ENCODE results near the gene SIL1. TPM values are rescaled to one million over a fixed set of nuclear protein-coding genes. Genes with fewer than 3 reads are reported as not detected.

Gene SIL1
- total and polyA plus RNA-seq, 2 donors (not counting 3 experiments of a cell fraction or from before 2014, with no cell fraction given) = 47.6 to 67.2 TPM

DNA sequence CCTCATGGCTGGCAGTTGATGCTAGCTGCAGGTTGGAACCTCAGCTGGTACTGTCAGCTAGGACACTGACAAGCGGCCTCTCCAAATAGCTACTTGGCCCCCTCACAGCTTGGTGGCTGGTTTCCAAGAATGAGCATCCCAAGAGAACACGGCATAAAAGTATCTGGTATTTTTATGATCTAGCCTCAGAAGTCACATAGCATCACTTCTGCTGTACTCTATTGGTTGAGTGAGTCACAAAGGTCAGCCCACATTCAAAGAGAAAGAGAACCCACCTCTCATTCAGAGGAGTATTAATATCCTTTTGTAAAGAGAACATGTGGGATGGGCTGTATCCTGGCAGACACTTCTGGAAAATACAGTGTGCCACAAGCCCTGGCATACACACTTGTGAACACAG, 6.0 kb upstream of the SIL1 start:
- no peak for TF ChIP-seq POLR2AphosphoS5 (IDR thresholded peaks at IDR 0.05; ENCODE audit: insufficient read depth, low read depth, low read length)
- no peak for TF ChIP-seq GATA2 (IDR thresholded peaks at IDR 0.05; ENCODE audit: insufficient read depth, insufficient read length, low read depth, low read length)
- TF ChIP-seq, protein P1, sequence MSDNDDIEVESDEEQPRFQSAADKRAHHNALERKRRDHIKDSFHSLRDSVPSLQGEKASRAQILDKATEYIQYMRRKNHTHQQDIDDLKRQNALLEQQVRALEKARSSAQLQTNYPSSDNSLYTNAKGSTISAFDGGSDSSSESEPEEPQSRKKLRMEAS (IDR thresholded peaks at IDR 0.05; ENCODE audit: insufficient read depth, insufficient read length) = no peak
- TF ChIP-seq EZH2 (IDR thresholded peaks at IDR 0.05; ENCODE audit: borderline replicate concordance, low read depth, low read length, severe bottlenecking) = no peak
- TF ChIP-seq JUN (IDR thresholded peaks at IDR 0.05; ENCODE audit: borderline replicate concordance, insufficient read depth, insufficient read length, low read depth) = no peak
- TF ChIP-seq MYC (IDR thresholded peaks at IDR 0.05; ENCODE audit: low read depth, low read length) = no peak
- no peak for TF ChIP-seq POLR2A (IDR thresholded peaks at IDR 0.05; ENCODE audit: low read depth, low read length)
- TF ChIP-seq FOS (IDR thresholded peaks at IDR 0.05; ENCODE audit: borderline replicate concordance, insufficient read depth, low read length) = no peak
- TF ChIP-seq, protein P2, sequence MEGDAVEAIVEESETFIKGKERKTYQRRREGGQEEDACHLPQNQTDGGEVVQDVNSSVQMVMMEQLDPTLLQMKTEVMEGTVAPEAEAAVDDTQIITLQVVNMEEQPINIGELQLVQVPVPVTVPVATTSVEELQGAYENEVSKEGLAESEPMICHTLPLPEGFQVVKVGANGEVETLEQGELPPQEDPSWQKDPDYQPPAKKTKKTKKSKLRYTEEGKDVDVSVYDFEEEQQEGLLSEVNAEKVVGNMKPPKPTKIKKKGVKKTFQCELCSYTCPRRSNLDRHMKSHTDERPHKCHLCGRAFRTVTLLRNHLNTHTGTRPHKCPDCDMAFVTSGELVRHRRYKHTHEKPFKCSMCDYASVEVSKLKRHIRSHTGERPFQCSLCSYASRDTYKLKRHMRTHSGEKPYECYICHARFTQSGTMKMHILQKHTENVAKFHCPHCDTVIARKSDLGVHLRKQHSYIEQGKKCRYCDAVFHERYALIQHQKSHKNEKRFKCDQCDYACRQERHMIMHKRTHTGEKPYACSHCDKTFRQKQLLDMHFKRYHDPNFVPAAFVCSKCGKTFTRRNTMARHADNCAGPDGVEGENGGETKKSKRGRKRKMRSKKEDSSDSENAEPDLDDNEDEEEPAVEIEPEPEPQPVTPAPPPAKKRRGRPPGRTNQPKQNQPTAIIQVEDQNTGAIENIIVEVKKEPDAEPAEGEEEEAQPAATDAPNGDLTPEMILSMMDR (IDR thresholded peaks at IDR 0.05; ENCODE audit: extremely low read depth in 1 of 2, insufficient read depth in 1 of 2, low read depth in 1 of 2, low read length in 2 of 2) = no peak
- POLR2A ChIA-PET = no interaction called here
- FAIRE-seq (no peak), DNase-seq (ENCODE audit: low read depth, low spot score) (no peak)
- Histone ChIP-seq H2AFZ (ENCODE audit: low read depth, low read length) (no peak overlapping the region), H3K36me3 (ENCODE audit: control insufficient read depth in 2 of 2, extremely low read depth in 1 of 2, insufficient read depth in 2 of 2, low read length in 2 of 2) (no peaks in the 10 kb centered on the region), H3K27ac (ENCODE audit: insufficient read depth, low read depth, low read length) (no peak overlapping the region), H4K20me1 (replicated peaks; ENCODE audit: control insufficient read depth, extremely low read depth, insufficient read depth, low read length) (no peaks in the 10 kb centered on the region), H3K9me1 (replicated peaks; ENCODE audit: control insufficient read depth, extremely low read depth, insufficient read depth, low read length) (no peaks in the 10 kb centered on the region), H3K4me2 (ENCODE audit: insufficient read depth, low read length) (no peak overlapping the region), H3K9me3 (replicated peaks; ENCODE audit: control insufficient read depth, insufficient read depth, low read length) (no peaks in the 10 kb centered on the region), H3K4me1 (ENCODE audit: control insufficient read depth, extremely low read depth, insufficient read depth, low read length) (no peaks in the 10 kb centered on the region), H3K9ac (replicated peaks; ENCODE audit: extremely low read depth, insufficient read depth, low read length) (no peak overlapping the region), H3K27me3 (ENCODE audit: control insufficient read depth in 2 of 2, insufficient read depth in 2 of 2, low read length in 2 of 2) (peaks cover 5 to 17% of the 10 kb centered on the region in 2 experiments), H3K4me3 (replicated peaks in 1 of 3; ENCODE audit: insufficient read depth in 1 of 3, low read depth in 1 of 3, low read length in 3 of 3) (no peak overlapping the region), H3K79me2 (ENCODE audit: control insufficient read depth, insufficient read depth, low read length) (no peaks in the 10 kb centered on the region)
- intact Hi-C loops (cut with micrococcal nuclease) = no loop called here
- CTCF ChIA-PET = interaction anchor here (2.8 kb wide), 1 partner anchor 11 kb away, joined by 8 read pairs; no protein-coding TSS in a partner anchor
- no TSS peak for BruUV-seq (replicated peaks)
- dilution Hi-C loops (cut with MboI; ENCODE audit: extremely low pct_ligation_motif_present, low sequenced_read_pairs) = no loop called here
